ENCODE data around the gene ZNF597.

Gene ZNF597

DNA sequence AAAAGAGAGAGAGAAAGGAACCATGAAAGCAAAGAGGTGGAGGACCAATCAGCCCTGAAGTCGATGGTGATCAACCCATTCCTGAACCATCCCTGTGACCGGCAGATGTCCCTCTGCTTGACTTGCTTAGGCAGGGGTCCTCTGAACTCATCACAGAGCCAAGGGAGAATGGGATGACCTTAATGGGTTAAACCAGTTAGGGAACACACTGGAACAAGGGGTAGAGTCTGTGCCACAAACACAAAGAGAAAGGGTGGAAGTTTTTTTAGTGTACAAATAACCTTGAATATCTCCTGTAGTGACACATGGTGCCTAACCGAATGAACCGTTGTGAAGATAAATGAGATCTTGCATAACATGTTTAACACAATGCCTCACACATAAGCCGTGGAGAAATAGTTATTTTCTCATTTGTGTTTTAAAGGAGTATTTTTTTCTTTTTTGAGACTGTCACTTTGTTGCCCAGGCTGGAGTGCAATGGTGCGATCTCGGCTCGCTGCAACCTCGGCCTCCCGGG, 11.4 kb upstream of the ZNF597 start:
- DNase-seq (ENCODE audit: low read depth) = no peak

GRCh38 chr16:3454093-3454492, 10.8 kb upstream of the ZNF597 start:
- DNase-seq (ENCODE audit: low read depth) = no peak

GRCh38 chr16:3444032-3444388, 706 bp upstream of the ZNF597 start:
- DNase-seq (ENCODE audit: low read depth) = no peak

- DNase-seq (ENCODE audit: low read depth) = no peak
Measured at GRCh38 chr16:3439637-3440036, 3.7 kb downstream of the ZNF597 start.

DNA sequence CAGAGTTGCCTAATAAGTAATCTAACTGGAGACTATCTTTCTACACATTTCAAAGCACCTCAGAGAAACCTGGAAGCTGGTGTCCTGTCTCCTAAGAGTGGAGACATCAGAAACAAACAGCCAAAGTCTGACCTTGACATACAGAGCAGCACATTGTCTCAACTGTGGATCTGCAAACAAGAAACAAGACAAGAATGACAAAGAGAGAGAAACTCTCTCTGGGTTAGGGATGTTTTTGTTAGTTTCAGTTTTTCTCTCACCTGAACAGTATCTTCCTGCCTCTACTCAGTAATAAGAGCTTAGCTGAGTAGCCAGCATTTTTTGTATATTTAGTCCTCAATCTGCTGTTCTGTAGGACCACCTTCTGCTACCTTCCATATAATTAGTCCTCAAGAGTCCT, 8.9 kb downstream of the ZNF597 start:
- no peak for DNase-seq (ENCODE audit: low read depth)

- DNase-seq (ENCODE audit: low read depth) = no peak
Measured at GRCh38 chr16:3431779-3432219, 11.5 kb downstream of the ZNF597 start.

- no peak for DNase-seq (ENCODE audit: low read depth)
Measured at GRCh38 chr16:3413730-3414379, 29.4 kb downstream of the ZNF597 start.

DNA sequence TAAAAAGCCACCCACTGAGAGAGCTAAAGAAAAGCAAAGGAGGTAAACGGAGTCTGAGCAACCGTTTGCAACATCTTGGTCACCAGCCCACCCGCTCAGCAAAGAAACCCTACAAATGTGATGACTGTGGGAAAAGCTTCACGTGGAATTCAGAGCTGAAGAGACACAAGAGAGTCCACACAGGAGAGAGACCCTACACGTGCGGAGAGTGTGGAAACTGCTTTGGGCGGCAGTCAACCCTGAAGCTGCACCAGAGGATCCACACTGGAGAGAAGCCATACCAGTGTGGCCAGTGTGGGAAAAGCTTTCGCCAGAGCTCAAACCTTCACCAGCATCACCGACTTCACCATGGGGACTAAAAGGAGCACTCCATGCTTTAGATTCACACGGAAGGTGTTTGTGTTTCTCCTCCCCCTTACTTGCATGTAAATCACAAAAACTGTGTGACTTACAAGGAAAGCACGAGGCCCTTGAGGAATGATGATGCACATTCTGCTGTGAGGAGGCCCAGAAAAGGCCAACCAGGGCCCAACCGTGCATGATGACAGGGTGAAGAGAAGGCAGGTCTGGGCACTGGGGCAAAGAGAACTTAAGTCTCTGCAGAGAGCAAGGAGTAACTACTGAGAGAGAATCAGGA, 34.6 kb downstream of the ZNF597 start:
- no peak for DNase-seq (ENCODE audit: low read depth)

DNA sequence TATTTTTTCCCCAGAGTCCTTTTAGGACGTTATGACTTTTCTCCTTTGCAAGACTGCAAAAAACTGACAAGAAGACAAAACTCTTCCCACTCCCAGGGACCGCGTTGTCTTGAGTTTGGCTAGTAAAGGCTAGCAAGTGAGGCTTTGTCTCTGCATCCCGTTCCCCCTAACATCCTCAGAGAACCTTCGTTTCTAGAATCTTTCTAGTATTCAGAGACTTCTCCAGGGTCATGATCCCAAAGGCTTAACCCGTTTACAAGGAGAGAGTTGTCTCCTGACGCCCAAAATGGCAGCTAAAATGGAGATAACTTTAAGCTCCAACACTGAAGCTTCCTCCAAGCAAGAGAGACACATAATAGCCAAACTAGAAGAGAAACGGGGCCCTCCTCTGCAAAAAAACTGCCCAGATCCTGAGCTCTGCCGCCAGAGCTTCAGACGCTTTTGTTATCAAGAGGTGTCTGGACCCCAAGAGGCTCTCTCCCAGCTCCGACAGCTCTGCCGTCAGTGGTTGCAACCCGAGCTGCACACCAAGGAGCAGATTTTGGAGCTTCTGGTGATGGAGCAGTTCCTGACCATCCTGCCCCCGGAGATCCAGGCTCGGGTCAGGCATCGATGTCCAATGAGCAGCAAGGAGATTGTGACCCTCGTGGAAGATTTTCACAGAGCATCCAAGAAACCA, 41.4 kb downstream of the ZNF597 start:
- DNase-seq (ENCODE audit: low read depth) = no peak

GRCh38 chr16:3400779-3401688, 42.3 kb downstream of the ZNF597 start, which contains the start of the genes ZNF174 and ZSCAN32:
TSS of gene ZNF174 (plus strand) at chr16:3401215. CDS start at chr16:3402005, 790 bp downstream.
TSS of gene ZSCAN32 (minus strand) at chr16:3401004. CDS start at chr16:3397557, 3,447 bp downstream.
- peak; percentile 98 for DNase-seq (ENCODE audit: low read depth)

DNA sequence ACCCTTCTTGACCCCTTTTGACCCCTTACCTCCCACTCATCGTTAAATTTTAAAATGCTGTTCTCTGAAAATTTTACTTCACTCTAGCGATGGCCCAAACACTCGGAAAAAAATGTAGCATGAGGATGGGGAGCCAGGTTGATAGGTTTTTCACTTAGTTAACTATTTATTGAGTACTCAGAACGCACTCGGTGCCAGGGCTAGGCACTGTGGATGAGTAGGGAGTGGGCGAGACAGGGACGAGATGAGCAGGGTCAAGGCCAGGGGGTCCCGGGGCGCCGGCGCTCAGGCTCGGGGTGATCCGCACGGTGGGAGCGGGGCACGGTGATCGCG, 42.9 kb downstream of the ZNF597 start:
- DNase-seq (ENCODE audit: low read depth) = no peak

DNA sequence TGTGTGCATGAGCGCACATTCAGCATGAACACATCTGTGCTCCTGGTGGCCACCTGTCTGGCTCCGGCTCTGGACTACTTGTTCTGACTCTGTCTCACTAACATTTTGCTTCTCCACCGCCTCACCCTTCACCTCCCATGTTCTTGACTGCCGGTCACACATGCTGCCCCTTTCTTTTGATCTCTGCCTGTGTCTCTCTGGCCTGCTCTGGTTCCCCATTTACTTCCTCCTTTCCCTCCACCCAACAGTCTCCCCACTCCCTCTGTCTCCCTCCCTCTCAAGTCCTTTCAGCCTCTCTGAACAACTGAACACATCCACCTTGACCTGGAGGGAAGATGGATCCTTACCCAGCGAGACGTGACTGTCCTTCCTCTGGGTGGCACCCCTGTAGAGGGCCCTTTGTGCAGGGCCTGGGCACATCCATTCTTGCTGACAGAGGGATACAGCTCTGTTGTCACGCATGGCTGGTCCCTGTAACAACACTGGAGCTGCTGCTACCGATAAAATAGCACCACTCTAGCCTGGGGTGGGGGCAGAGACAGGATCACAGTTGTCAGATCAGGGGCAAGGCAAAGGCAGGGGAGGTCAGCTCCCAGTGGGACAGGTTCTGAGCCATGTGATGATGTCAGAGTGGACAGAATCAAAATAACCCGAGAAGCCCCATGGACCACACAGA, 53.5 kb downstream of the ZNF597 start:
- DNase-seq (ENCODE audit: low read depth) = no peak

GRCh38 chr16:3388325-3388724, 55.0 kb downstream of the ZNF597 start:
- no peak for DNase-seq (ENCODE audit: low read depth)

DNA sequence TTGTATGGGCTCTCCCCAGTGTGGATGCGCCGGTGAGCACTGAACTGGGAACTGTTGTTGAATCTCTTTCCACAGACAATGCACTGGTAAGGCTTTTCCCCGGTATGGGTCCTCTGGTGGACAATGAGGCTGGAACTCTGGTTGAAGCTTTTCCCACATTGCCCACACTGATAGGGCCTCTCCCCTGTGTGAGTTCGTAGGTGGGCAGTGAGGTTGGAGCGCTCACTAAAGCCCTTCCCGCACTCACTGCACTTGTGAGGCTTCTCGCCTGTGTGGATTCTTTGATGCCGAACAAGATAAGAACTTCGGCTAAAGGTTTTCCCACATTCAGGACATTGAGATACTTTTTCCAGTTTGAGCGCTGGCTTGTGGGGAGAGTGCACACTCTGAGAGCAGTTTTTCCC, 60.3 kb downstream of the ZNF597 start:
- DNase-seq (ENCODE audit: low read depth) = no peak

Measured in T-helper 22 cell (primary cell).